GM21737 (cell line): ENCODE data around the gene ATG101.
A peak's percentile ranks its signal among the peaks of the same experiment; 100 is the strongest.

Experiments used
- ATAC-seq: cut with Tn5 transposase; IDR thresholded peaks from one replicate; pipeline ENCODE4 v1.9.1; 2021; ENCODE audit warnings: mild to moderate bottlenecking, moderate library complexity; ENCODE audit not compliant: unreplicated experiment

Gene ATG101

GRCh38 chr12:52079576-52080402 is 10.0 kb downstream of the ATG101 start, which contains the start of gene SMIM41:
Gene SMIM41, plus strand, starts transcription at chr12:52079704. Its CDS starts 76 bp downstream, at chr12:52079780.
- no peak for ATAC-seq

DNA sequence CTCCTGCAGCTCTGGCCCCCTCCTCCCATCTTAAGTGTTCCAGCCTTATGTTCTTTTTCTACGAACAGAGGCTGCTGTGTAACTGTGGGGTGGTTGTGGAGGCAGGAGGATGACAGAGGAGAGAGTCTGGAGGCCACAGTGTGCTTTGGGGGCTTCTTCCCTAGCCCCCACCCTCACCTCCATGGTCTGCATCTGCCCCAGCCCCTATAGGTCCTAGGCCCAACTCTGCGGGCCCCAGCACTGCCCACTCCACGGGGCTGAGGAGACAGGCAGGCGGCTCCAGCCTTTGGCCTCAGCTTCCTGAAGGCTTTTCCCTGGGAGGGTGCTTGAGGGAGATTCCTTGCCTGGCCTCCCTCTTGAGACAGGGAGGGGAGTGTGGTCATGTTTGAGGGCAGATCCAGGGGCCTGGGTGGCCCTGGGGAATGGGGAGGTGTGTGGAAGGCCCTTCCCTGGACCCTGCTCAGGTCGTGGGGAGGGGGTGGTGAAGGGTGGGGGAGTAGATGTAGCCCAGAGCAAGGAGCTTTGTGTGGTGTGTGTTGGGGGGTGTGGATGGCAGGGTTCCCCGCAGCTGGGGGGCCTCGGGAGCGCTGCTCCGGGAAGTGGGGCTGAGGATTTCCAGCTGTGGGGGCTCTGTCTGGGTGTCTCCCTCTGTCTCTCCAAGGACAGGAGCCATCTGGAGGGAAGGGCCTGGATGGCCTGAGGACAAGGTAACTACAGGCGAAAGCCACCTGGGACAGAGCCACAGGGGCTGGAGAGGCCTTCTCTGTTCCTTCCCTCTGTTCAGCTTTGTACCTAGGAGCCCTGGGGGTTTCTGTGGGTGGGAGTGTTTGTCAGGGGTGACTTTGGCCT is 10.8 kb downstream of the ATG101 start:
- no peak for ATAC-seq

DNA sequence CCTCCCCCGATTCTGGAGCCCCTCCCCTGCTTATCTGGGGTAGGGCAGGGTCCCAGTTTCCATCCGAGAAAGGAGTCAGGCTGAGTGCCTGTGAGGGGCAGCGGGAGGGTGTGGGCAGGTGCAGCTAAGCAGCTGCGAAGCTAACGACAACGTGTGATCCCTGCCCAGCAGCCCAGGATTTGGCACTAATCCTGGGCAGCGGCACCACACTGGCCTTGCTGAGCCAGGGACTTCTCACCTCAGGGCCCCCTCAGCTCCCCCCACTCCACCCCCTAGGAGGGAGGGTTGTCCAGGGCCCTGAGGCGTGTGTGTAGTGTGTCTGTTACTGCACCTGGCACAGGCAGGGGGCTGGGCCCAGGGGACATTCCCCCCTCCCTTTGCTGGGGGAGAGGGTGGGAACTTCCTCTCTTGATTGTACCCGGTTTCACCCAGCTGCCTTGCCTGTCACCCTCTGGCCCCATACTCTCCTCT is 11.5 kb downstream of the ATG101 start:
- peak; percentile 71 for ATAC-seq

DNA sequence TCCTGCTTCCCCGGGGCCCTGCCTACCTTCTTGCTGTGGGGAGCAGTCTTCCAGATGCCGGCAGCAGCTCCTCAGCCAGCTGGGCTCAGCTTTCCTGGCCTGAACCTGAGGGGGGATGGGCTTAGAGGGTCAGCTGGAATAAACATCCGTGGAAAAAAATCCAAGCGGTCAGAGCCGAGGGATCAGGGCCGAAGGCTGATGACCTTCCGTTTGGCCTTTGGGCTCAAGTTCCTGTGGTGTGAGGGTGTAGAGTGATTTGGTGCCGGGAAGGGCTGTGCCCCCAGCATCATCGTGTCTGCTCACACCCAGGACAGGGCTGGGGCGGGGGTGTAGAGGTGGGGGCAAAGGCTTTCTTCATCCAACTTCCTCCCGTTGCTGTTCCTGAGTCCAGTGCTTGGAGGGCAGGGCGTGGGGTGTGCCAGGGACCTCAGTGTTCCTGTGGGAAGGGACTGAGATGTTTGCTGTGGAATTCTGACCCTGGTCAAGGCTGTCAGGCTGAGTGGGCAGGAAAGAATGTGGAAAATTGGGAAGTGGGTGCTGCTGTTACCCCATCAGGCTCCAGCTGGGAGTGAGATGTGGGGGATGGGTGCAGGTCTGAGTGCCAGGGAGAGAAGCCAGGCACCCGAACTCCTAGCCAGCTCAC is 12.4 kb downstream of the ATG101 start:
- no peak for ATAC-seq

- ATAC-seq, result no peak
Observed at GRCh38 chr12:52082669-52082987, 12.8 kb downstream of the ATG101 start.

DNA sequence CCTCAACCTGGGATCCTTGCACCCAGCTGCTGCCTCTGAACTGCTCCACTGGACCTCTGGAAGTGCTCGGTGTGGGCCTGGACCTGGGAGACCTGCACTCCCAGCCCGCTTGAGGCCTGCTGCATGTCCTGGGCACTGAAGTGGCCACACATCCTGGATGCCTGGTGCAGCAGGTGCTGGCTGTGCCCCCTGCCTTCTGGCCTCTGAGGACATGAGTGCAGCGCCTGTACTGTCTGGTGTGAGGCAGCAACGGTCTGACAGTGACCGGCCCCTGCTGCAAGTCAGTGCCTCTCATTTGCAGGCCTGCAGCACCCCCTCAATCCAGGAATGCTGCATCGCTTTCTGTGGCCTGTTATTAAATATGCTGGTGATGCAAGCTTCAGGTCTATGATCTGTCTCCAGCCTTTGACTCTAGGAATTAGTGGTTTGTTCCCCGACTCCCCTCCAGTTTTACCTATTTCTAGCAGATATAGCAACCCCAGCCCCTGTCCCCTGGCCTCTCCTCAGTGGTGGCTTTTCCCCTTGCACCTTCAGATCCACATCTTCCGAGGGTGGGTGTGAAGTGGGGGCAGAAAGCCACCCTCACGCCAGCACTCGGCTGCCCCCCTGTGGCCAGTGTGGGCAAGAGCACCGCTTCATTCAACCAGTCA is 13.3 kb downstream of the ATG101 start:
- no peak for ATAC-seq

- no peak for ATAC-seq
Observed at GRCh38 chr12:52083638-52083996, 13.8 kb downstream of the ATG101 start.

GRCh38 chr12:52084491-52085231 is 14.9 kb downstream of the ATG101 start:
- no peak for ATAC-seq

- ATAC-seq, result no peak
Observed at GRCh38 chr12:52085682-52086180, 16.0 kb downstream of the ATG101 start.

DNA sequence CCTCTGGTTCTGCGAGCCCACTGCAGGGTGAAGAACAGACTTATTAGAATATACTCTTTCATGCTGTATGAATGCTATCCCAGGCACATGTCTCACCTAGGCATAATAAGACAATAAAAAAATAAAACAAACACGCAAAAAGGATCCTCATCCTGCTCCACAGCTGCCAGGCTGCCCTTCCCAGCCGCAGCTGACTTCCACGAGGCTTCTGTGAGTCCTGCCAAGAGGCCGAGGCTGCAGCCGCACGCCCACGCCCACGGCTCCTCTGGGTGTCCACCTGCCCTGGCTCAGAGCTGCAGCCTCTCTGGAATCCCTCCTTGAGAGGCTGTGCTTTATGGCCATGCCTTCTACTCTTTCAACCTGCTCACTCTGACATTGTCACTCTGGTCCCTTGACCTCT is 16.6 kb downstream of the ATG101 start:
- no peak for ATAC-seq

- no peak for ATAC-seq
Observed at GRCh38 chr12:52086944-52087835, 17.4 kb downstream of the ATG101 start.

DNA sequence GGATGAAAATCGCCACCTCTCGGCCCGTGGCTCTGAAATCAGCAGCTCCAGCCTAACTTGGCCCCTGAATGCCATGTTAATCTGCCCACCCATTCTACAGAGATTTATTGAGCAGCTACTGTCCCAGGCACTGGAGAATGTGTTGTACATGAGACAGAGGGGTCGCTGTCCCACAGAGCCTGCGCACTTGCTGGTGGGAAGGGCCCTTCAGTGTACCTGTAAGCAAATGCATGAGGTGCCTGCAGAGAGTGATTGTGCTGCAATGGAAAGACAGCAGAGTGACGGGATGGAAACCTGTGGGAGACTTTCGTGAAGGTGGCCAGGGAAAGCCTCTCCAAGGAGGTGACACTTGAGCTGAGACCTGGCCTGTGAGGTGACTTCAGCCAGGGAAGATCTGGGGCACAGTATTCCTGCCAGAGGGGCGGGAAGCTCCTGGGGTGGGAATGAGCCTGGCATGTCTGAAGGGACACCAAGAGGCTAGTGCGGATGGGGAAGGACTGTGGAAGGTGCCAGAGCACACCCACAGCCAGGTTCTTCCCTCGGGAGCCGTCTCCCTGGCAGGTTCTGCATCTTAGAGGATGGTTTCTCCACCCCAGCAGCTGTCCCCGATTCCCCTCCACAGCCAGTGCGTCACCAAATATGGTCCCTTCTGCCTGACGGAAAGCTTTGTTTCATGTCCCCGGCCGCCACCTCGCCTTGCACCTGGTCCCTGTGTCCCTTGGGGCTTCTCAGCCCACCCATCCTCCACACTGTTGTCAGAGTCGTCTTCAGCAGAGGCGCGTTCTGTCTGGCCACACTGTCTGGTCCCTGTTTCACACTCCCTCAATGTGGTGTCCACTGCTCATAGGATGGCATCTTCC is 18.4 kb downstream of the ATG101 start:
- no peak for ATAC-seq

- ATAC-seq, result no peak
Observed at GRCh38 chr12:52089491-52089890, 19.7 kb downstream of the ATG101 start.

DNA sequence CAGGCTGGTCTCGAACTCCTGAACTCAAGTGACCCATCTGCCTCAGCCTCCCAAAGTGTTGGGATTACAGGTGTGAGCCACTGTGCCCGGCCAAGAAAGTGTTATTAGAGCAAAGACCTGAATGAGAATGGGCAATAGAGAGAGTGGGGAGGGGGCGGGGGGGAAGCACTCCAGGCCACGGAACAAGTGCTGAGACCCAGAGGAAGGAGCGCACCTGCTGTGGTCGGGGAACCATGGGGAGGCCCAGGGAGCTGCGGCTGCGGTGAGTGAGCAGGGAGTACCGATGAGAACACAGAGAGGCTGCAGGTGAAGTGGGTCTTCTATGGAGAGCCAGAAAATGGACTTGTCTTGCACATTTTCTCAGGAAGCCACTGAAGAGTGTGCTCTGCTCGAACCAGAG is 20.5 kb downstream of the ATG101 start:
- ATAC-seq, result no peak

DNA sequence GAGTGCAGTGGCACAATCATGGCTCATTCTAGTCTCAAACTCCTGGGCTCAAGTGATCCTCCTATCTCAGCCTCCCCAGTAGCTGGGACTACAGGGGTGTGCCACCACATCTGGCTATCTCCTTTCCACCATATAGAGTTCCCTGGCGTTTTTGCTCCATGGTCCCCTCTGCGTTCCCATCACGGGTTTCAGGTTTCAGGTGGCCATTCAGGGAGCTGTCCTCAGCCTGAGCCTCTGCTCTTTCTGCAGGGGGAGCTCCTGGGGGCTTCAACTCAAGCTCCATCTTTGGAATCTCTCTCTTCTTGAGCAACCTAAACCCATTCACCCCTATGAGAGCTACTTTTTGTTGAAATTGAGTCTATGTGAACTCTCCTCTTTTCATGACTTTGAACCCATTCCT is 21.3 kb downstream of the ATG101 start:
- ATAC-seq, result no peak

GRCh38 chr12:52091869-52092268 is 22.1 kb downstream of the ATG101 start:
- ATAC-seq, result no peak

DNA sequence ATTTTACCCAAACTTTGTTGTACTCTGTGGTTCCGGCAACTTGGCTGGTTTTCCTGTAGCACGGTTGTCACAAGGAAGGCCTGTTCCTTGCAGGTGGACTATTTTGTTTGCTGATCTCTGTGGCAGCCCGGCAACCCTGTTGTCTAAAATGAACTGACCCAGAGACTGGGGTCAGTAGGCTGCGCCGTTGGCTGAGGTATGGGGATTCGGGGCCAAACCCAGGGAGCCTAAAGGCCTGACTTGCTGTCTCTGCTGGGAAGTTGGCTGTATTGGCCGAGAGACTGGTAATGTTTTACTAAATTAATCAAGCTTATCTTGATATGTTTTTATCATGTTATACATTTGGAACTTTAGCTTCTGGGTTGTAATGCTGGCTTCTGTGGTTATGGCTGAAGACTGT is 23.6 kb downstream of the ATG101 start:
- no peak for ATAC-seq

DNA sequence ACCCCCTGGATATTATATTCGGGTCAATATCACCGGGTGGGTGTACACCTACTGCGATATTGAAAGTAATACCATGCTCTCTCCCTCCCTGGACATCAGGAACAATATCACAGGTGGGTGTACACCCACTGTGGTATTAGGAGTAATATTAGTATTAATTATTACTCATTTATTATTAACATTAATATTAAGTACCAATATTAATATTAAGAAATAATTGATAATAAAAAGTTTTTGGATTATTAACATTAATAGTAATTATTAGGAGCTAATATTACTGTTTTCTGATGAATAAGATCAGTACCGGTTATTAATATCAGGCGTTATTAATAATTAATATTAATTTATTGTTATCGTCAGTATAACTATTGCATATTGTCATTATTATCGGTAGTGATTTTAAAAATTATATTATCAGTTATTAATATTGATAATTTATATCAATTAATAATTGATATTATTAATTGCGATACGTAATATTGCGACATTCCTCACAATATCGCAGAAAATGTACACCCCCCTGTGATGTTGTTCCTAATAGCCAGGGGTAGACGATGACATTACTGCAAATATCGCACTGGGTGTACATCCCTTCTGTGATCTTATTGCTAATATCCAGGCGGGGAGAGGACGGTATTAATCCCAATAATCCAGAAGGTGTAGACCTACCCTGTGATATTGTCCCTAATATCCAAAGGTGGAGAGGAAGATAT is 26.7 kb downstream of the ATG101 start:
- no peak for ATAC-seq
